HEK293T (cell line): ENCODE results near the gene MUC15.
"Not testable (repeated sequence)": the region's sequence is repeated elsewhere in the genome, so short reads cannot be mapped to it uniquely, and the experiment has no call there.

Source experiments
- ARNT ChIP-seq: fragments of 450-650 bp; IDR thresholded peaks from 2 replicates; pipeline ENCODE4 v1.6.1; 2017; ENCODE audit warnings: mild to moderate bottlenecking
- CTBP1 ChIP-seq: fragments of 450-650 bp; IDR thresholded peaks from 2 replicates; pipeline ENCODE4 v1.6.1; 2016; ENCODE audit warnings: borderline replicate concordance
- ELF4 ChIP-seq: fragments of 450-650 bp; IDR thresholded peaks from 2 replicates; pipeline ENCODE4 v1.6.1; 2017; ENCODE audit warnings: antibody characterized with exemption
- FOXA1 ChIP-seq: fragments of 450-650 bp; IDR thresholded peaks from 2 replicates; pipeline ENCODE4 v1.6.1; 2016; ENCODE audit warnings: mild to moderate bottlenecking
- FOXK2 ChIP-seq: fragments of 450-650 bp; IDR thresholded peaks from 2 replicates; pipeline ENCODE4 v1.6.1; 2016; ENCODE audit warnings: mild to moderate bottlenecking
- FOXM1 ChIP-seq: fragments of 450-650 bp; IDR thresholded peaks from 2 replicates; pipeline ENCODE4 v1.6.1; 2017; ENCODE audit warnings: mild to moderate bottlenecking, borderline replicate concordance
- HDGF ChIP-seq: fragments of 450-650 bp; IDR thresholded peaks from 2 replicates; pipeline ENCODE4 v1.6.1; 2017; ENCODE audit warnings: antibody characterized with exemption, borderline replicate concordance
- L3MBTL2 ChIP-seq: fragments of 450-650 bp; conservative IDR thresholded peaks from 2 replicates; pipeline ENCODE4 v1.6.1; 2016; ENCODE audit warnings: mild to moderate bottlenecking
- PKNOX1 ChIP-seq: fragments of 450-650 bp; IDR thresholded peaks from 2 replicates; pipeline ENCODE4 v1.6.1; 2016
- SP1 ChIP-seq: fragments of 450-650 bp; IDR thresholded peaks from 2 replicates; pipeline ENCODE4 v1.6.1; 2017
- SUZ12 ChIP-seq: fragments of 450-650 bp; IDR thresholded peaks from 2 replicates; pipeline ENCODE4 v1.6.1; 2016; ENCODE audit warnings: mild to moderate bottlenecking
- TARDBP ChIP-seq: fragments of 450-650 bp; IDR thresholded peaks from 2 replicates; pipeline ENCODE4 v1.6.1; 2016
- ZNF384 ChIP-seq: fragments of 450-650 bp; IDR thresholded peaks from 2 replicates; pipeline ENCODE4 v1.6.1; 2016

GRCh38 chr11:26597049-26597689 lies 25.1 kb upstream of the MUC15 start:
- TF ChIP-seq L3MBTL2, CTBP1, HDGF, SP1, FOXM1, ZNF384, SUZ12, FOXK2, ARNT, FOXA1, TARDBP, PKNOX1, ELF4: not testable (repeated sequence)
